Thyroid gland (tissue), 4 donors: ENCODE results near the gene LRBA. TPM values are rescaled to one million over a fixed set of nuclear protein-coding genes. Genes with fewer than 3 reads are reported as not detected.

ENCODE experiments used
- DNase-seq, 2 donors: peaks; one replicate each; pipeline ENCODE4 v3.0.0-alpha.2; 2019
- H3K27ac ChIP-seq, 3 donors: fragments of 200-600 bp; sonication (generic); 1 replicate in 2 of 3; 2 replicates in 1 of 3; pipeline ENCODE4 v1.5.1; 2016 to 2019; ENCODE audit warnings: mild to moderate bottlenecking in 1 of 3, moderate library complexity in 1 of 3
- H3K27me3 ChIP-seq: fragments of 200-600 bp; sonication (generic); one replicate; pipeline ENCODE4 v1.5.1; 2019
- H3K36me3 ChIP-seq, 2 donors: fragments of 200-600 bp; sonication (generic); one replicate each; pipeline ENCODE4 v1.5.1; 2016 to 2019
- H3K4me1 ChIP-seq, 2 donors: fragments of 200-600 bp; sonication (generic); one replicate each; pipeline ENCODE4 v1.5.1; 2017 to 2019
- H3K4me3 ChIP-seq, 3 donors: fragments of 200-600 bp; sonication (generic); replicated peaks in 1 of 3; 1 replicate in 2 of 3; 2 replicates in 1 of 3; pipeline ENCODE4 v1.5.1; 2016; ENCODE audit warnings: mild to moderate bottlenecking in 1 of 3
- H3K9me3 ChIP-seq: fragments of 200-600 bp; sonication (generic); one replicate; pipeline ENCODE4 v1.5.1; 2017
- CTCF ChIP-seq, 6 experiments: fragments of 200-600 bp in 3 of 6; fragments of 450-650 bp in 3 of 6; sonication (generic) in 3 of 6; IDR thresholded peaks; one replicate each; pipeline ENCODE4 v1.5.1; 2016 to 2019; ENCODE audit warnings: antibody characterized with exemption in 6 of 6, mild to moderate bottlenecking in 2 of 6, inconsistent platforms in 1 of 6, moderate library complexity in 1 of 6
- POLR2A ChIP-seq, 2 donors: fragments of 450-650 bp; IDR thresholded peaks; one replicate each; pipeline ENCODE4 v1.6.1; 2017; ENCODE audit warnings: antibody characterized with exemption in 2 of 2, mild to moderate bottlenecking in 2 of 2, moderate library complexity in 1 of 2
- WGBS, 2 donors: methylation state at CpG; one replicate each; pipeline ENCODE4 v1.1.5; 2017; 5-methylcytosine and 5-hydroxymethylcytosine counted together
- intact Hi-C: fragments of 100-400 bp; cut with DNase I; formaldehyde crosslinking; loops from one replicate; pipeline ENCODE4 v1.15.1; 2023
- total RNA-seq, 4 donors: library from RNA; depleted of rRNA; stranded (reverse); fragments of >200 nt; gene quantifications; one replicate each; pipeline ENCODE4 v1.2.3, GENCODE V29; 2016

The LRBA gene
- total RNA-seq, 4 donors from 2014 or later, result 98.9 to 127 (median 113) TPM

- Histone ChIP-seq H3K36me3 (no peaks in the 10 kb centered on the region), H3K27me3 (no peaks in the 10 kb centered on the region), H3K9me3 (no peaks in the 10 kb centered on the region), H3K27ac (no peak overlapping the region), H3K4me3 (no peak overlapping the region), H3K4me1 (no peaks in the 10 kb centered on the region)
- intact Hi-C loops, result no loop called here
- WGBS, 2 donors, result 48 to 50% methylated on average over 2 of the region's 2 CpGs
- no peak for DNase-seq
- TF ChIP-seq POLR2A (IDR thresholded peaks at IDR 0.05) (no peak), CTCF (IDR thresholded peaks at IDR 0.05) (no peak)
These were observed 651.1 kb downstream of the LRBA start for GRCh38 chr4:150363721-150364688.

GRCh38 chr4:150358691-150359090, 656.4 kb downstream of the LRBA start:
- no peaks in the 10 kb centered on the region for H3K27me3 ChIP-seq
- intact Hi-C loops, result no loop called here
- H3K36me3 ChIP-seq, result no peaks in the 10 kb centered on the region
- no peaks in the 10 kb centered on the region for H3K9me3 ChIP-seq
- no peaks in the 10 kb centered on the region for H3K4me1 ChIP-seq
- no peak overlapping the region for H3K27ac ChIP-seq
- no peak for TF ChIP-seq POLR2A (IDR thresholded peaks at IDR 0.05)
- no peak for TF ChIP-seq CTCF (IDR thresholded peaks at IDR 0.05)
- DNase-seq, result no peak
- H3K4me3 ChIP-seq, result no peak overlapping the region

DNA sequence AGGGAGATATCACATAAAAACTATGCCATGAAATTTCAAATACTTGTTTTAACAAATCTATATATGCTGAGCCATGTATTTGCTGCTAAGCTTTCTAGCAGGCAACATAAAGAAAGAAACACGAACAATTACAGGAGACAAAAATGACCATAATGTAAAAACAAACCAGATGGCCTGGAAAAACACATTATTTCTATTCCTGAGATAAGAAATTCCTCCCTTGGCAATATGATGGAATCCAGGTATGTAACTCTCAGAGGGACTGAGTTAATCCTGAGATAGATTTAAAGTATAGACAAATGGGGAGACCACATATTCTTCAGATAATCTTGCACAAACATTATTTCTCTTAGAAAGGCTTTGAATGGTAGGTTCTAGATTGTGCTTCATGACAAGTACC, 657.3 kb downstream of the LRBA start:
- TF ChIP-seq POLR2A (IDR thresholded peaks at IDR 0.05) (no peak), CTCF (IDR thresholded peaks at IDR 0.05) (no peak)
- H3K27ac ChIP-seq, result no peak overlapping the region
- no peaks in the 10 kb centered on the region for H3K36me3 ChIP-seq
- DNase-seq, result no peak
- no peaks in the 10 kb centered on the region for H3K27me3 ChIP-seq
- 97 to 100% methylated on average over 1 of the region's 1 CpG for WGBS, 2 donors
- H3K9me3 ChIP-seq, result no peaks in the 10 kb centered on the region
- no peaks in the 10 kb centered on the region for H3K4me1 ChIP-seq
- H3K4me3 ChIP-seq, result no peak overlapping the region
- intact Hi-C loops, result no loop called here

DNA sequence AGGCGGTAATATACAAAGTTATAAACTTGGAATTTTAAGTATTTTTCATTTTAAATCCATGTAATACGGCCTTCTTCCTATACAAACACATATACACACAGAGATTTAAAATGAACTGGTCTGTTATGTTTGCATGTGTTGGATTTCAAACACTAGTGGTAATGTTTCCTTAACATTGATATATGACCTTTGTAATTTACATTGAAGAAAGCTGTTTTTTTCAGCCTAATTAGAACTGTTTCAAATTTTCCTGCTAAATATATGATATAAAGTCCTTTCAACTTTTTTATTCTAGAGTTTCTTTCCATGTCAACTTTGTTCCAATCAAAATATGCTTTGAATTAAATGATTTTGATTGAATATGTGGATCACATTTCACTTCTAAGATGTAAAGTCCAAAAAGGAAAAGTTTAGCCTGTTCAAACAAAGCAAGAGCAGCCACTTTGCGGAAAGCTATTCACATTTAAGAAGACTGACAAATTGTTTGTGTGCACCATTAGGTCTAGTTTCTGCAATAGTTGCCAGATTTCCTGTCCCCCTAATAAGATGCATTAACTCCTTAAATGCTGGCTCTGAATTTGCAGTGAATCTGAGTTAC, 659.1 kb downstream of the LRBA start:
- WGBS, 2 donors, result 95 to 97% methylated on average over 3 of the region's 3 CpGs
- no peak for TF ChIP-seq POLR2A (IDR thresholded peaks at IDR 0.05)
- no peak for TF ChIP-seq CTCF (IDR thresholded peaks at IDR 0.05)
- DNase-seq, result no peak
- H3K36me3 ChIP-seq, result no peaks in the 10 kb centered on the region
- H3K4me3 ChIP-seq, result no peak overlapping the region
- H3K27me3 ChIP-seq, result no peaks in the 10 kb centered on the region
- no peak overlapping the region for H3K27ac ChIP-seq
- intact Hi-C loops, result no loop called here
- no peaks in the 10 kb centered on the region for H3K9me3 ChIP-seq
- H3K4me1 ChIP-seq, result no peaks in the 10 kb centered on the region

- Histone ChIP-seq H3K9me3 (no peaks in the 10 kb centered on the region), H3K4me3 (no peak overlapping the region), H3K36me3 (no peaks in the 10 kb centered on the region), H3K4me1 (no peaks in the 10 kb centered on the region), H3K27me3 (no peaks in the 10 kb centered on the region), H3K27ac (no peak overlapping the region)
- no peak for TF ChIP-seq CTCF (IDR thresholded peaks at IDR 0.05)
- TF ChIP-seq POLR2A (IDR thresholded peaks at IDR 0.05), result no peak
- WGBS, 2 donors, result 94 to 96% methylated on average over 1 of the region's 1 CpG
- DNase-seq, result no peak
- intact Hi-C loops, result no loop called here
These were observed 659.7 kb downstream of the LRBA start for GRCh38 chr4:150355418-150355817.
